ENCODE data around the gene GRAMD1B. TPM values are rescaled to one million over a fixed set of nuclear protein-coding genes. Genes with fewer than 3 reads are reported as not detected.
"Not testable (repeated sequence)": the region's sequence is repeated elsewhere in the genome, so short reads cannot be mapped to it uniquely, and the experiment has no call there.

GRAMD1B gene
- total RNA-seq, 1 donor from 2014 or later, result 8.9 TPM

DNA sequence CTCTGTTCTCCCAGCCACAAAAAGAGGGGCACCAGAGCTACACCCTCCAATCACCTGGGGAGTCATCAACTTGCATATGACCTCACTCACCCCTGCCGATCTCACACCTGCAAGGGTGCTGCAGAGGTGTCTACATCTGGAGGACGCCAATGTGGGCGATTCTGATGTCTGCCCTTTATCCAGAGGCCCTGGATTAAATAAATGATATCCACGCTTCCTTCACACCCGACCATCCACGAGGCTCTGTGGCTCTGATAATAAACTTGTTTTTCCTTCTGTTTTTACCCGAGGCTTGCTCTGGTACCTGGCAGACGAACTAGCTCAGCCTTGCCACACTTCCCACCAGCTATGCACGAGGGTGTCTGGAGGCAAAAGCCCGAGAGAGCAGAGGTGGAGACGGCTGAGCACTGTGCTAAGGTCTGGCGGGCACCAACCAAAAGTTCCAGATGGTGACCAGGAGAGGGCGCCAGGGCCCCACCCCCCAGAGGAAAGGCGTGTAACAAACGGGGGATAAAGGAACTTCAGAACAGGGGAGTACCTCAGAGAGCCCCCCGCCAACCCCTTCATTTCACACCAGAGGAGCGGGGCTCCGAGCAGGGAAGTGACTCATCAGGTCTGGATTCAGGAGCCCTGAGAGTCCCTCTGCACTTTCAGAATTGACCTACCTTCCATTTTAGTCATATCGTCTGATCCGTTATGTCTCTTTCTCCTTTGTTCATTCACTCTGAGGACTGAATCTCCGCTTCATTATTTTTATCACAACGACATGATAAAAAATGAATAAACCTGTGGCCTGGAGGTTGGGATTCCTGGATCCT, 210.8 kb downstream of the GRAMD1B start:
- DNase-seq (ENCODE audit: low spot score), result peak; percentile 42

DNA sequence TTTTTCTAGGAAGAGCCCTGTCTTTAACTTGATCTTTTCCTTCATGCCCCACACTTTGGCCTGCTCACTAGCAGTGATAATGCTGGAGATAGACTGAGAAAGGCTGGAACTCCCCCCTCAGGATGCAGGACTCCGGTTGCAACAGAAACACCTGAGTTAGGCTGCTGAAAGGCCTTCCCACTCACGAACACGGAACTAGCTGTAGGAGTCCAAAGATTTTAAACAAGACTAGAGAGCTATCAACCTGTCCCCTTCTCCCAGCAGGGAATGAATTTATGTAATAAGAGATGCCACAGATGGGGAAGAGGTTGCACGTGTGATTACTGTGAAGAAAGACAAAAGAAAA, 211.4 kb downstream of the GRAMD1B start:
- DNase-seq (ENCODE audit: low spot score), result no peak

GRCh38 chr11:123642435-123642834, 212.4 kb downstream of the GRAMD1B start:
- DNase-seq (ENCODE audit: low spot score), result no peak

DNA sequence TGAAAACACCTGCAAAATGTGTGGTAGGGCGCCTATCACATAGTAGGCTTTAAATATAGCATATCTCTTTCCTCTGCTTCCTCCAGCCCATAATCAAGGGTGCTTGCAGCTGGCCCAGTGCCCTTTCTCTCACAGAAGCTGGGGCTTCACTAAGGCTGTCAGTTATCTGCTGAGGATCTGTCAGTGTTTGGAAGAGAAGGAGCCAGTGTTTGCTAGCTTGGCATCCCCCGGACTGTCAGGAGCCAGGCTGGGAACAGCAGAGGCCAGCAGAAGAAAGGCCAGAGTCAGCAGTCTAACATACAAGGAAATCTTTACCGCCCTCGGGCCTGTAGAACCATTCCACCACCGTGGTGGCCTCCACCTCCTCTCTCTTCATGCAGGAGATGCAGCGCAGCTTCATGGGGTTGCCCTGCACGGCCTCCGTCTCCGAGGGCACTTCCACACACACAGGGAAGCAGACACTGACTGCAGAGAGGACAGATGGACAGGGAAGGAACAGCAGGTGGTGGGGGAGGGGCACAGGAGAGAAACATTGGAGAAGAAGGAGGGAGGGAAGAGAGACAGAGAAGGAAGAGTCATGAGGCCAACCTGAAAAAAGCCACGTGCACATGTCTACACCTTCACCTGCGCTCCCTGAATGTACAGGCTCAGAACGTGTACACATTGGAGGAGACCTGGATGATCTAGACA, 215.4 kb downstream of the GRAMD1B start:
- no peak for DNase-seq (ENCODE audit: low spot score)

GRCh38 chr11:123650901-123651300, 220.8 kb downstream of the GRAMD1B start:
- DNase-seq (ENCODE audit: low spot score), result no peak

DNA sequence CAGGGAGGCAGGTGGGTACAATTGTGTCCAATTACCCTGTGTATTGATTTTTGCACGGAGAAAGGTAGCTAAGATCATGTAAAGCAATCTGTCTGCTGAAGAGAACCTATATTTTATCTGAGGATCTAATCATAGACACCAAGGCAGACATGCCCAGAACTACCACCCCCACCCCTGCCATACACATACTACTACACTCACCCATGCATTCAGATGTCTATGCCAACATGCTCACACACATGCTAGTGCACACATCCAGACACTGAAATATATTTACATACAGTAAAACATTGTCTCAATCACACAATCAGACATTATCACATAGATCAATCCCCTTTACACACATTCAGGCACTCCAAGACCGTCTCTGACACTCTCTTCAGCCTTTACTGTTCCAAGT, 222.5 kb downstream of the GRAMD1B start:
- DNase-seq (ENCODE audit: low spot score), result no peak

DNA sequence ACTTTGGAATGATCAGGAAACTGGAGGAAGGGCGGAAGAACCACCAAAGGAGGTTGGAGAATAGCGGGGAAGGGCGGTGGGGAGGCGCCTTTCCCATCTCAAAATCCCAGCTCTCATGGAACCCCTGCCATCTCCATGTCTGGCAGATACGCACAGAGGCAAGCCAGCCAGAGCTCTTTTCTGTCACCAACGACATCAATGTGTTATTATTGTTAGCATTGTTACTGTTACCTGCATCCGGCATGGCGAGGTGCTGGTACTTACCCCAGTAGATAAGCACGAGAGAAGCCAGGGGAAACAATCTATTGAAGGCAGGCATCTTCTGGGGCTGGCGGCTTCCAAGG, 223.4 kb downstream of the GRAMD1B start:
- DNase-seq (ENCODE audit: low spot score), result no peak

DNA sequence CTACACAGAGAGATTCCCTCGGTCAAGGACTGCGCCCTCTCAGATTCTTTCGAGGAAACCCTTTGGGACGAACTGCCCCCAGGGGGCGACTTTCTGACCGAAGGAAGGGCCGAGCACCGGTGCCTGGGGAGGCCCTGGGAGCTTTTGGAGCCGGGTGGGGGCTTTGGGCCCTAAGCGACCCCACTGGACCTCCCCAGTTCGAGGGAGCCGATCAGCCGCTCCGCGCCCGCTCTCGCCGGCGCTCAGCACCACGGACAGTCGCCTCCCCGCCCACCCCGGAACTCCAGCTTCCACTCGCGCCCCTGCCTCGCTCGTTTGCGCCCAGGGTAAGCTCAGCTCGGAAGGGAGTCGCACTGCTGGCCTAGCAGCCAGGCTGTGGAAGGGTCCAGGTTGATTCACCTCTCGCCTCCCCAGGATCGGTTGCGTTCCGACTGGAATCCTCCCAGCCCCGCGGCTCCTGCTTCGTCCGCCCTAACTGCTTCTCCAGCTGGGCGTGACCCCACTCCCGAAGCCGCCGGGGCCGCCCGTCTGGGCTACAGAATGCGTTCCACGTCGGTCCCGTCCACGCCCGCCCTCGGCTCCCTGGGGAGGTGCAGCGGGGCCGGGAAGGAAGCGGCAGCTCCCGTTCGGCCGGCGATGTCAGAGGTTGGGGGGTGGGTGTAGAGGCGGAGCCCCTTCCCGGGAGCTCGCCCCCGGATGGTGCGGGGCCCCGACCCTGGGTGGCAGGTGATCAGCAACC, 223.9 kb downstream of the GRAMD1B start:
- peak; percentile 72 for DNase-seq (ENCODE audit: low spot score)

DNA sequence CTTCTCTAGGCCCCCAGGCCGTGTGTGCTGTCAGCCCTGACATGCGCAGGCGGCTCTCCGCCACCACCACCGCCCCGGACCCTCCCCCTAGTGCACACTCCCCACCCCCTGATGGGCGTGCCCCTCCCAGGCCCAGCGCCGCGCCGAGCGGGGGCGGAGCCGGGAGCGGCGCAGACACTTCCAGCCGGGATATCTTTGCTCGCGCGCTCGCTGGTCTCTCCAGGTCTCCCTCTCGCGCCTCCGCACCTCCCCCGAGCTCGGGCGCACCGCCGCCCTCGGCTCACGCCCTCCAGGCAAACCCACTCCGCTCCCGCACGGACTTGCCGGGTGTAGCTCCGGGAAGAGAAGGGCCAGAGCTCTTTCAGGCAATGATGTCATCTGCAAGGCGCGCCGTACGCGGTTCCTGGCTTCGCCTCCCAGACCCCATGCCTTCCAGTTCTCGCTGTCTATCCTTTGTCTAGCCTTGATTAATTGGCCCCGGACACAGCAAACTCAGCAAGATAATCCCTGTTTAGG, 224.6 kb downstream of the GRAMD1B start, which contains the start of gene SCN3B:
Gene SCN3B (minus strand): TSS at position 59 of the 516 bp plus-strand sequence. CDS start 823 bp downstream, outside the sequence.
- DNase-seq (ENCODE audit: low spot score), result peak; percentile 88

DNA sequence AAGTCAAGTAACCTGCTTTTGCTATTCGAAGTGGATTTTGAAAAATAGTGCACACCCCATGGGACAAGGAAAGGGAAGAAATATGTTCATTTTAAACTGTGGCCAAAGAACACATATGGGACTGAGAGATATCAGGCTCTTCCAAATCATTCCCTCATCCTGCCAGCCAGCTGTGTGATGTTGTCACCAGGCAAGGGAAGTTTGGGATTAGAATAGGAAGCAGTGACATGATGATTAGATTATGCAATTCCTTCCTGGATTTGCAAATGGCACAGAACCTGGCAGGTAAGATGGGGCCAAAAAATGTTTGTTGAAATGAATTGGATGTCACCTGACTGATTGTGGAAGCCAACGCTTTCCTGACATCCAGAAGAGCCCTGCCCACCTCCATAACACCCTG, 229.2 kb downstream of the GRAMD1B start:
- DNase-seq (ENCODE audit: low spot score), result no peak

DNA sequence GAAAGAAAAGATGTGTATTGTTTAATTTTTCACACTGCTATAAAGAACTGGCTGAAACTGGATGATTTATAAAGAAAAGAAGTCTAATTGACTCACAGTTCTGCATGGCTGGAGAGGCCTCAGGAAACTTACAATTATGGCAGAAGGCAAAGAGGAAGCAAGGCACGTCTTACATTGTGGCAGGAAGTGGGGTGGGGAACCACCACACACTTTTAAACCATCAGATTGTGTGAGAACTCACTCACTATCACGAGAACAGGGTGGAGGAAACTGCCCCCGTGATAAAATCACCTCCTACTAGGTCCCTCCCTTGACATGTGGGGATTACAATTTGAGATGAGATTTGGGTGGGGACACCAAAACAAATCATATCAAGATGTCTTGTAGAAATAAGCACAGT, 229.9 kb downstream of the GRAMD1B start:
- not testable (repeated sequence) for DNase-seq (ENCODE audit: low spot score)

DNA sequence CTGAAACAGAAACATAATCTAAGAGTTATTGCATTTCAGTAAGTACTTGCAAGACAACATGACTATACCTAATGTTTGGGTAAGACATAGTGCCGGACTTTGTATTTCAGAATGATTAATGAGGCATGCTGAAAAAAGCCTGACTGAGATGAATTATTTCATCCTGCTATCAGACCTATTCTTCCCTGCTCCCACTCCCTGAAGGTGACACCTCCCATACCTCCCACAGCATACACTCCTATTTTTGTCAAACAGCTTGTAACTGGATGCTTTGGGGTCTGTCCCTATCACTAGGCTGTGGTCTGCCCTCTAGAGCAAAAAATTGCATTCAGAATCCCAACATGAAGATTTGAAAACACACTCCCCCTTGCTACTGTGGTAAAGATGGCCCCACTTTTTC, 235.2 kb downstream of the GRAMD1B start:
- no peak for DNase-seq (ENCODE audit: low spot score)

DNA sequence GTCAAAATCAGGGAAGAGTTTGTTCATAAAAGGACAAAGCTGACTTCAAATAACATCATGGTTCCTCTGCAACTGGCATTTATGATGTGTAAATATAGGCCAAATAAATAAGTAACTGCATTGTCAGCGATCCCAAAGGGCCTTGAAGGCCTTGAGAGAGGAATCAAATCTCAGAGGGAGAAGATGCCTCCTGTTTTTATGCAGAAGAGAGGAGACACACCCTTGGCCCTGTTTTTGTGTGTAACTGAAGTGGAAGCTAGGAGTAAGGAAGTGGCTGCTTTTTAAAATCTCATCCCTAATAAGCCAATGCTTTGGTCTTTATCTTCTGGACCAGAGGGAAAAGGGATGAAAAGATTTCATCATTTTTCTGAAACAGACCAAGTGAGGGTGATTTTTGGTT, 240.0 kb downstream of the GRAMD1B start:
- DNase-seq (ENCODE audit: low spot score), result peak; percentile 80

GRCh38 chr11:123671534-123671933, 241.5 kb downstream of the GRAMD1B start:
- no peak for DNase-seq (ENCODE audit: low spot score)

DNA sequence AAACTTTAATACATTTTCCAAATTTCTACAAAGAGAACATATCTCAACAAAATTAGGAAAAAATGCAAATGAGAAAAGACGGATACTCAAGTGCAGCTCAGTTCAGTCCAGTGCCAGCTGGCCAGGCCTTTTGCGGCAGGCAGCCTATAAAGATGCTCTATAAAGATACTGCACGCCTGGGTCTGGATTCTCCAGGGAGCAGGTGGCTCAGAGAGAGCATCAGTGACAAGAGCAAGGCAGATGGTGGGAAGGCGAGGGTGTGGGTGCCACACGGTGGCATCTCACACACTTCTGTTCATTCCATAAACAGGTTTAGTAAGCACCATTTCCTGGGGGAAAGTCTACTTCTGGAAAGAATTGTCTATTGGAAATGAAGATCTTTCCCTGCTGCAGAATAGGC, 242.5 kb downstream of the GRAMD1B start:
- no peak for DNase-seq (ENCODE audit: low spot score)

DNA sequence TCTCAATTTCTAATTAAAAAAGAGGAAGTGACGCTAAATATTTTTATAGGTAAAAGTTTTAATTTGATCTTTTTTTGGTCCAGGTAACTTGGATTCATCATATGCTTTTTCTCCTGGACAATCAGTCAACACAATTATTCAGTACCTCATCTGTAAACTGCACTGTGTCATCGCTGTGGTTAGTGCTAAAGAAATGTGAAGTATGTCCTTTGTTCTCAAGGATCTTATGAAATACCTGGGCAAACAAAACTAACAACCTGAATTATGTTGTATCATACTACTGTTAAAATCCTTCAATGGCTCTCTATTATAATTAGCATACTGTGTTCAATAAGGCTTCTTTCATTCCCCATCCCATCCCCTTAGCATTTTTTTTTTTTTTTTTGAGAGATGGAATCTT, 244.2 kb downstream of the GRAMD1B start:
- no peak for DNase-seq (ENCODE audit: low spot score)

Other genes with a start within 250 kb of the GRAMD1B start
- 81.1 TPM for gene CLMP, start 235.0 kb upstream of the GRAMD1B start, total RNA-seq (ENCODE audit: insufficient read depth, low replicate concordance)
- 5.3 TPM for gene SCN3B, start 224.4 kb downstream of the GRAMD1B start, total RNA-seq (ENCODE audit: insufficient read depth, low replicate concordance)

All from umbilical cord (tissue), 2 donors.